SIG-M5 treated with dmso at 0.1 percent for 504 hours (cell line): ENCODE data around the gene MLLT1.

Experiments used
- DNase-seq: peaks from one replicate; lab custom pipeline; 2025; ENCODE audit not compliant: unreplicated experiment; lab: John Stamatoyannopoulos, UW

MLLT1 gene

GRCh38 chr19:6260376-6260775, 19.4 kb downstream of the MLLT1 start:
- DNase-seq, result no peak

DNA sequence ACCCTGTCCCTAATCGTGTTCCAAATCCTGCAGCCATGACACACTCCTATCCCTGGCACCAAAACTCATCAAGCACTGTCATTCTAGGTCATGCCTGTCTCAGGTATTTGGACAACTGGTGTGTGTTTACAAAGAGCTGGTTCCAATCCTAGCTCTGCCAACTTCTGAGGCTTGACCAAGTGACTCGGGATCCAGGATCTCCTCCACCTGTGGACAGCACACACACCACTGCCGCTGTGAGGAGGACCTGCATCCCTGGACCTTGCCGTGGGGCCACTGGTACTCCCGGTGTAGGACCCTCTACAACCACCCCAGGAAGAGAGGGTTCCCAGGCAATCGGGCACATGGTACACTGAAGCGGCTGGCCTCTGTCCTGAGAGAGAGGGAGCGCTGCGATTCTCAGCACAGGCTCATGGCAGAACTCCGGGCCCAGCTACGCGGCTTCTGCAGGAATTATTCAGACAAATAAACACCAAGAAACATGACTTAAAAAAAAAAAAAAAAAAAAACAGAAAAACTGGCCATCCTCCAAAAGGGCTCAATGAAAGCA, 20.4 kb downstream of the MLLT1 start:
- DNase-seq, result no peak

GRCh38 chr19:6258812-6259311, 20.9 kb downstream of the MLLT1 start:
- DNase-seq, result no peak

DNA sequence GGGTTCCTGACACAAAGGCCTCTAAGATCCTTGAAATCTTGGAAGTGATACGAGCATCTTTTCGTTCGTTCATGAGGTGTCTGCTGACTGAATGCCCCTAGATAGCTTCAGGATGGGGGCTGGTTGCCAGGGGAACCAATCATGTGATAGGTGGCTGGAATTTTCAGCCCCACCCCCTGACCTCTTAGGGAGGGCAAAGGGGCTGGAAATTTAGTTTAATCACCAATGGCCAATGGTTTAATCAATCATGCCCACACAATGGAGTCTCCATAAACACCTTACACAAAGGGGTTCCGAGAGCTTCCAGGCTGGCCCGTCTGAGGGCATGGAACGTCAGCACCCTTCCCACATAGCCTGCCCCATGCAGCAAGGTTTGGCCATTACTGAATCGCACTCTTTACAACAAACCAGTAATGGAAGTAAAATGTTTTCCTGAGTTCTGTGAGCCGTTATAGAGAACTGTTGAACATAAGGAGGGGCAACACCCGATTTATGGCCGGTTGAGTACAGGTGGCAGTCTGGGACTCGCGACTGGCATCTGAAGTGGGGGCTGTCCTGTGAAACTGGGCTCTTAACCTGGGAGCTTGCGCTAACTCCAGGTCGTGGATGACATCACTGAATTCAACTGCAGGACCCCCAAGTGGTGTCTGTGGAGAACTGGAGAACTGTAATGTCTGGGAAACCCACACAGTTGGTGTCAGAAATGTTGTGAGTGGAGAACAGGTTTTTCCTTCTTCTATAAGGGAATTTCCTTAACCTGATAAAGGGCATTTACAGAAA, 25.6 kb downstream of the MLLT1 start:
- DNase-seq, result no peak

GRCh38 chr19:6252066-6252465, 27.7 kb downstream of the MLLT1 start:
- DNase-seq, result no peak

GRCh38 chr19:6250909-6251308, 28.9 kb downstream of the MLLT1 start:
- no peak for DNase-seq

- no peak for DNase-seq
These were observed 29.7 kb downstream of the MLLT1 start for GRCh38 chr19:6250024-6250615.

DNA sequence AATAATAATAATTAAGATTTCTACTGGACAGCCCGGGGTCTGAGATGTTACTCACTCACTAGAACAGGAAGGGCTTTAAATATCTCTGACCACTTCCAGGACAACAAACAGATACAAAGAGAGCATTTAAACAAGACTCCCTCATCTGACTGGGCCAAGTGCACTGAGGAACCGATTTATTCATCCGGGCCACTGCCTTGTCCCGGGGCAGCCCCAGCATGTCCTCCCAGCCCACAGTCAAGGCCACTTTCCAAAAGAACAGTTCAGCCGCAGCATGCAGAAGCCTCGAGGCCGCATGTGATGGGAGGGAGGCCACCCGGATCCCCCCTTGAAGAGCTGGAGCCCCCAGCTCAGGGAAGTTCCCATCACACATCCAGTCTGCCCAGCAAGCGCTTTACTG, 30.5 kb downstream of the MLLT1 start:
- DNase-seq, result no peak

DNA sequence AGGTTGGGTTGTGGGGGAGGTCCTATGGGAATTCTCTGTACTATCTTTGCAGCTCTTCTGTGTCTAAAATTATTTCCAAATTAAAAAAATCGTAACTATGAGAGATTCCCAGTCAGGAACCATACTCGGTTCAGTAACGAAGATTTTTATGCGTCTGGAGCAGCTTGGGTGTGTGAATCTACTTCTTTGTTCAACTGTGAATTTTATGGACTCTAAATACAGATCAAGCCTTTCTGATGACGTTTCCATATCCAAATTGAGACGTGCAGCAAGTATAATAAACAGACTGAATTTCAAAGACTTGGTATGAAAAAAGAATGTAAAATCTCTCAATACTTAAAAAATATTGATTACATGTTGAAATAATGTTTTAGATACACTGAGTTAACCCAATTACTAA, 30.9 kb downstream of the MLLT1 start:
- no peak for DNase-seq

DNA sequence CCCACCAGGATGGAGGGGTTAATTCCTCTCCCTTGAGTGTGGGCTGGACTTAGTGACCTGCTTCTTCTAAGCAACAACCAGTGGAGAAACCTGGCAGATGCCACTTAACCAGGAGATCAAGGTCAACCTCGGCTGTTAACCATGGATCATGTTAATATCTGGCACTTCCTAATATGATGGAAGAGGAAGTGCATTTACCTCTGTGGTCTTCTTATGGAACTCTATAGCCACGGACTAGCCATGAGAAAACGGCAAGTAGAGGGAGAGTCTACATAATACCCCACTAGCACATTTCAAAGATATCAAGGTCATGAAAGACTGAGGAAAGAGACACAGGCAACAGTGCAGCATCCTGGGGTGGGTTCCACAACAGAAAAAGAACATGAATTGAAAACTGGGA, 31.4 kb downstream of the MLLT1 start:
- no peak for DNase-seq

DNA sequence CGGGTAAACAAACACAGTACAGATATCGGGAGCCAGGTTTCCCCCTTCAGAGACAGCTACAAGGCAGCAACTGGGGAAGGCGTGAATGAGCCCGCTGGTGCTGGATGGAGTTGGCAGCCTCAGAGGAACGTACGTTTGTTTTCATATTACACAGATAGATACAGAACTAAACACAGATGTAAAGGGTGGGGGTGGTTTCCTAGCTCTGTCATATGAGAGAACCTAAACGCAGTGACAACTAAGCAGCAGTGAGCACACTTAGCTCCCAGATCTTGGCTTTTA, 32.8 kb downstream of the MLLT1 start:
- no peak for DNase-seq

GRCh38 chr19:6246174-6247006, 33.4 kb downstream of the MLLT1 start:
- no peak for DNase-seq

- no peak for DNase-seq
These were observed 37.1 kb downstream of the MLLT1 start for GRCh38 chr19:6242677-6243076.

DNA sequence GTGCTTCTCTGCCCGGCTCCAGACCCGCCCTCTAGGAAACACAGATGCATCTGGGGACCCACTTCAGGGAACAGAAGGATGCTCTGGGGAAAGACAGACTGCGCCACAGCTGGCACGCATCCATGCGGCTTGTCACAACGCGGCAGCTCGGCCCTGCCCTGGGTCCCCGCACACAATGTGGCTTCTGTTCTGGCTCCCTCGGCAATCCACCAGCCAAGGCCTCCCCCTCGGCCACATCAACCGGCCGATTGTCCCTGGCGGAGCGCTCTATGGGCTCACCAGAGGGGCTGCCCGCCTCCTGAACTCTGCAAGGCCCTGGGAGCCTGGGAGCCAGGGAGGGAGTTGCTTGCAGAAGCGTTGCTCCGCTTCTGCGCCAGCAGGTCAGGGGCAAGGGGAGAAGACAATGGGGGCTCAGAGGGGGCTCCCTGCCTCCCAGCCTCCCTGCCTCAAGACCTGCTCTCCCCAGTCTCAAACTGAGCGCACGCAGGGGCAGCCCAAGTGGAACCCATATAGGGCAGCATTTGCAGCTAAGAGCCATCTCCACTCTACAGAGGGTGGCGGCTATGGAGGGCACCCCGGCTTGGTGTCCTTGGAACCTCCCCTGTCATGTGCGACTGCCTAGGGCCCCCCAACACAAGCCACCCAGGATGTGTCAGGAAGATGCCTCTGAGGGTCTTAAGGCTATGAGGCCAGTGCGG, 37.9 kb downstream of the MLLT1 start:
- no peak for DNase-seq

DNA sequence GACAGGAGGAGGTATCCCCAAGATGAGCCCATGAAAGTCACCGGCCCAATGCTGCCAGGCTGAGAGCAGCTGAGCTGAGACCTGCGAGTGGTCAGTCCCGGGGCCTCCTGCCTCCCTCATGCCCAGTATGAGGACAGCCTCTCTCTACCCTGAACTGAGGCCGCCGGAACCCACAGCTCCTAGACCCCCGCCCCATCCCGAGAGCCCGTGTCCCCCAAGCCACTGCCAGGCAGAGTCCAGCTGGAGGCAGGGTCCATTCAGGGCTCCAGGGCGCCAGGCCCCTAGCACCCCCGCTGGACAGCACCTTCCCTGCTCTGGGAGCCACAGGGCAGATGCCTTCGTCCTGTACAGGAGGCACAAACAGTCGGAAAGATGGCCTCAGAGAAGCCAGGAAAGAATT, 38.7 kb downstream of the MLLT1 start:
- DNase-seq, result no peak

DNA sequence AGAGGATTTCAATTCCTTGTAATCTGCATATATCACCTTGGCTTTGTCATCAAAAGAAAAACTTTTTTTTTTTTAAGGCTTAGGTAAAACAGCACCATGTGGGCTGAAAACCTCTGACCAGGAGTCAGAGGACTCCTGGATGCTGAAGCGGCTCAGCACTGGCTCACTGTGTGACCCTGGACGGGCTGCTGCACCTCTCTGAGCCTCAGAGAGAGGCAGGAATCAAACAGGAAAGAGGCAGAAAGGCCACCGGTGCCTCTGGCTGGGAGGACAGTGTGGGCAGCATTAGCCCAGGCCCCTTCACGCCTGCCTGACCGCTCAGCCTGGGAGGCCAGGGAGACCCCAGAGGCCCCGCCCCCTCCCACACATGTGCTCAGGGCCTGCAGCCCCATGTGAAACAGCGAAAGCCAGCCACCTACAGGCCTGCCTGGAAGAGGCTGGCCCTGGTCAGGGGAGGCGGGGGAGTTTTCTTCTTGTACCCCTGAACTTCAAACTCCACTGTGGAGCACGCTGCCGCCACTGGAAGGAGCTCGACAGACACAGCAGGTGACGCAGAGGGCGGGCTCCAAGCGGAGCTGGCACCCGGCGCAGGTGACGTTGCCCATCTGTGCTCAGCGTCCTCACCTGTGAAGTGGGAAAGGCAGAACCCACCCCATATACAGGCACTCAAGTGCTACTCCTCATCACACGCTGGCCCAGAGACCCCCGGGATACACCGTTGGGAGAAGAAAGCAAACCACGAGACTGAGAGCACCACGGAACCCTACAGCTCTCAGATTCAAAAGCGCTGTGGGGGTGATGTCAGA, 39.7 kb downstream of the MLLT1 start:
- DNase-seq, result no peak

GRCh38 chr19:6239401-6239844, 40.4 kb downstream of the MLLT1 start:
- no peak for DNase-seq

DNA sequence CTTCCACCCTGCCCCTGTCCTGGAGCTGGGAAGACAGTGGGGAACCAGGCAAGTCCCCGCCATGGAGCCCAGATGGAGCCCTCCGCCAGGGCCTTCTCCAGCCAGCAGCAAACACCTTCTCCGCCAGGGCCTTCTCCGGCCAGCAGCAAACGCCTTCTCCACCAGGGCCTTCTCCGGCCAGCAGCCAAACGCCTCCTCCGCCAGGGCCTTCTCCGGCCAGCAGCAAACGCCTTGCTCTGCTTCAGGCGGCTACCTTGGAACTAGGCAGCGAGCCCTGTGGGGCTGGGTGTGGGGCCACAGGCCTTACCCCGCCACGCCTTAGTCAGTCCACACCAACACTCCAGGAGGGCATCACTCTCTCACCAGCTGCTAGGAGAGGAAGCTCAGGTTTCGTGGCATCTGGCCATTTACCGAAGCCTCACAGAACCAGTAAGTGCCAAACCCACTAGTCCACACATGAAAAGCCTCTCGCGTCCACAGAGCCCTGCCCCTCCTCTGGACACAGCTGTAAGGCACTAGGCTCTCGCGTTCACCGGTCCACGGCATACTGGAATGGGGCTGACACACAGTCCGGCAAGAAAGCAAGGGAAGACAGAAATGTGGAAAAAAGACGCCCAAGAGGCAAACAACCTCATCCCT, 41.0 kb downstream of the MLLT1 start:
- no peak for DNase-seq

GRCh38 chr19:6238256-6238642, 41.5 kb downstream of the MLLT1 start:
- no peak for DNase-seq
